Endometrium (tissue), 2 donors: ENCODE measurements around the gene SLC12A8.

Source experiments
- FAIRE-seq: peaks from 2 replicates; lab custom pipeline; 2012; peaks lifted over from hg19 to GRCh38; lab: Jason Lieb, UNC
- donor health status: control.
- donor health status: control.

The SLC12A8 gene

DNA sequence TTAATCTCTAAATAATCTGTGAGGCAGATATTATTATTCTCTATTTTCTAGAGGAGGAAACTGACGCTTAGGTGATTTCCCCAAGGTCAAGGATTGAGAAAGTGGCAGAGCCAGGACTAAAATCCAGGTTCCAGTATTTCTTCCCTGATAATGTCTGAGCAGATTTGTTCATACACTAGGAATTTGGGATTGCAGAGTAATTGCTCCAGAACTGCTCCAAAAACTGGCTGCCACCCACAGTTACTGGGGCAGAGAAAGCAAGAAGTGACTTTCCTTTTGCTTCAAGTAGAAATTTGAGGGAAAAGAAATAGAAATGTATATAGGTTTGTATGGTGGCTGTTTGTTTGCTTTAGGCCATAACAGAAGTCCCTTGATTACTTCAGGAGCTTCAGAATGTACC lies 60.6 kb downstream of the SLC12A8 start:
- FAIRE-seq, result no peak

- no peak for FAIRE-seq
Observed at GRCh38 chr3:125151442-125151817, 61.1 kb downstream of the SLC12A8 start.

- FAIRE-seq, result no peak
Observed at GRCh38 chr3:125150525-125151441, 61.8 kb downstream of the SLC12A8 start.

DNA sequence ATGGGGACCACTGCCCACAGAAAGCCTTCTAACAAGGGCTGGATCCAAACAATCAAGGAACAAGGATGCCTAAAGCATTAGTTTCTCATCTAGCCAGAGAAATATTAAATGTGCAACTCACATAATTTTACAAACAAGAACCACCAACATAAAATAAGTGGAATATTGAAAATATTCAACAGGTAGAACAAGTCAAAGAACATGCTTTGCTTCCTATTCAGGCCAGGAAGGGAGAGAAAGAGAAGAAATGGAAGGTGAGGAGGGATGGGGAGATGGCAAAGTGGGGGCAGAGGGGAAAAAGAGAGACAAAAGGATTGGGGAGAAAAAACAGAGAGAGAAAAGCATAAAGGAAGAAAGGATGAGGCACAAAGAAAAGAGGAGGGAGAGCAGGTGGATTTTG lies 63.1 kb downstream of the SLC12A8 start:
- FAIRE-seq, result no peak

DNA sequence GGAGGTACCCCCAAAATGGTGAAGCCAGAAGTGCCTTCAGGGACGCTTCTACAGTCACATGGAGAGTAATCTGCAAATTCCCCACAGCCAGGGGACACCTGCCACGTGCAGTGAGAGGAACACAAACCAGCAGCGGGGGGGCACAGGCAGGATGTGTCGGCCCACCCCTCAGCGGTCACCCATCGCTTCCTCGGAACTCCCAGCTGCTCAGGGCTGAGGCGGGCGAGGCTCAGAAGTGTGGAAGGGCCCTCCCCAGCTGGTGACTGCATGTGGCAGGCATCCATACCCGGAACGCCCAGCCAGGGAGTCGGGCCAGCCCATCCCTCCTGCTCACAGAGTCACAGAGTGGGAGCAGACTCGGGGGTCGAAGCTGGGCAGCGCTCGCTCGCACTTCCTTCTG lies 63.7 kb downstream of the SLC12A8 start:
- no peak for FAIRE-seq

DNA sequence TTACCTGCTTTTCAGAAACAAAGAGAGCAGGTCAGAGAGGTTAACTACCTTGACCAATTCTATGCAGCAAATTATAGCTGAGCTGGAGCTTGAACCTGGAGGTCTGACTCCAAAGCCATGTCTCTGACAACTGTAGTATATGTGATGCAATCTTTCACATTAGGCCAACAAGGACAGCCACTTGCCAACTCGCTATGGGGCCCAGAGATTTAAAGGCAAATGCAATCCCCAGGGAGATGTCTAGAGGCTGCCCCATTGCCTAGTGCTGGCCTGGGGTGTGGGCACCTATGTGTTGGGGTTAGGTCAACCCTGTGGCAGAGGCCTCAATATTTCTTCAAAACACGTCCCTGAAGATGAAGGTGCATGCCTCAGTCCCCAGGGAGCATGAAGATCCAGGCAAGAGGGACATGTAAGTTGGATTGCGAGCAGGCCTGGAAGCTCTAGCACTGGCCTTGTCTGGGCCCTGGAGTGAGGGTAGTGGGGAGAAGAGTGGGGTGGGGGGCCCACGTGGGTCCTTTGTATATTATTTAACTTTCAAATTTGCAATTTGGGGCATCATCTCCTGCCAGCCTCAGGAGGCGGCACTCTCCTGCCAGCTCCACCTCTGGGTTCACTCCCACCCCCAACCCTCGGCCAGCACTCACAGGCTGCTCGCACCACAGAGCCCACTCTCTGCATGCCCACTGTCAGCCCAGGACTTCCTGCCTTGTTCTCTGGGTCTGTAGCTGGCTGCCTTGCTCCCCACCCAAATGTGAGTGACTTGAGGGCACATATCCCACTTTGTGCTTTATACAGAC lies 64.3 kb downstream of the SLC12A8 start:
- no peak for FAIRE-seq

GRCh38 chr3:125147491-125147820 lies 65.1 kb downstream of the SLC12A8 start:
- FAIRE-seq, result no peak

GRCh38 chr3:125146626-125147490 lies 65.7 kb downstream of the SLC12A8 start:
- no peak for FAIRE-seq

GRCh38 chr3:125145751-125146475 lies 66.6 kb downstream of the SLC12A8 start:
- FAIRE-seq, result no peak

GRCh38 chr3:125144653-125145314 lies 67.8 kb downstream of the SLC12A8 start:
- no peak for FAIRE-seq

DNA sequence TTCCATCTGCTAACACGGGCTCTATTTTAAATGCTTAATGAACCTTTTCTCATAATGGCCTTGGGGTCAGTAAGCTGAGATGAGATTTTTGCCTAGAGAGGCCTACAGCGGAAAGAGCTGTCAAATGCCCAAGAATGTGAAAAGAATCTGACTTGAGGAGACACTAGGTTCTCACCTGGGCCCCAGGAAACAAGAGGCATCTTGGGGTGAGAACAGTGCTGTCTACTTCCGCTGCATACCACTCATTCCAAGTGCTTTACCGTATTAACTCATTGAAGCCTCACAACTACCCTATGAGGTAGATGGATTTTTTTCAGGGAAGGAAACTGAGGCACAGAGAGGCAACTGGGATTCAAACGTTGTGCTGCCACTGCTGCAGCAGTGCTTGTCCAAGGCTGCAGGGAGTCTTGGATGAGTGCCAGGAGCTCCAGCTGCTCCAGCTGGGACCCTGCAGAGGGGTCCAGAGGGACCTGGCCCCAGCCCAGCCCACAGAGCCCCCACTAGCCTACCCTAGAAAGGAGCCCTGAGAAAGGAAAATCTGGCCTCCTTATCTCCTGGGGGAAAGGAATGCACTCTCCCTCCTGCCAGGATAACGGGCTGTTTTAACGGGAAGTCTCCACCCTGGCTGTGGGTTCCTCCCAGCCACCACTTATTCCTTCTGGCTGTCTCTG lies 68.4 kb downstream of the SLC12A8 start:
- FAIRE-seq, result no peak

- FAIRE-seq, result no peak
Observed at GRCh38 chr3:125143538-125143937, 69.0 kb downstream of the SLC12A8 start.

DNA sequence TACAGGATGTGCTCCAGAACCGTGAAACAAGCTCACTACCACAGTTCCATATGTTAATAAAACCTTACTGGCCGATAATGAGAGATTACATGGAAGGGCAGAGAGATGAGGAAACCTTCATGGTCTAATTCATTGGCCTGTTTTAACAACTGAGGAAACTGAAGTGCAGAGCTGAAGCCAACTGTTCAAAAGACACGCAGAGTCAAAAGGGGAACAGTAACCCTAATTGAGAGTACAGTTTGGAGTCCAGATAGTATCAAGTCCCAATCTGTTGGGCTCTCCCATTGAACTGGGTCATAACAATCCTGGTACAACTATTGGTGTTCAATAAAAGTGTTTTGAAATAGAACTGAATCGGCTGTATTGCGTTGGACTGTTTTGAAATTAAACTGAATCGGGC lies 69.6 kb downstream of the SLC12A8 start:
- no peak for FAIRE-seq

DNA sequence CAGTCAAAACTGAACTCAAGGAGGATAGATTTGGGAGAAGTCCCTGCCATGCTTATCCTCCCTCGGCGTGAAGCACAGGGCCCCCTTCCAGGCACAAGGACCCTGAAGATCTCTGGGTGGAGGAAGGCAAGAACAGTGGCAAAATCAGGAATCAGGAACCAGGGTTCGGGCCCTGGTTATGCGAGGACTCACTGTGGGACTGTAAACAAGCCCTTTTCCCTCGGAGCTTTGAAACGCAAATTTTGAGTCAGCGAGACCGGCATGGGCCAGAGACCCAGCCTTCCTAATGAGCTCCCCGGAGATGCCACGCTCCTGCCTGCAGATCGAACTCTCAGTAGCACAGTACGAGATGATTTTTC lies 70.1 kb downstream of the SLC12A8 start:
- FAIRE-seq, result no peak

- no peak for FAIRE-seq
Observed at GRCh38 chr3:125141596-125142419, 70.7 kb downstream of the SLC12A8 start.

GRCh38 chr3:125140818-125141595 lies 71.5 kb downstream of the SLC12A8 start:
- FAIRE-seq, result no peak

GRCh38 chr3:125140011-125140817 lies 72.3 kb downstream of the SLC12A8 start:
- FAIRE-seq, result no peak

DNA sequence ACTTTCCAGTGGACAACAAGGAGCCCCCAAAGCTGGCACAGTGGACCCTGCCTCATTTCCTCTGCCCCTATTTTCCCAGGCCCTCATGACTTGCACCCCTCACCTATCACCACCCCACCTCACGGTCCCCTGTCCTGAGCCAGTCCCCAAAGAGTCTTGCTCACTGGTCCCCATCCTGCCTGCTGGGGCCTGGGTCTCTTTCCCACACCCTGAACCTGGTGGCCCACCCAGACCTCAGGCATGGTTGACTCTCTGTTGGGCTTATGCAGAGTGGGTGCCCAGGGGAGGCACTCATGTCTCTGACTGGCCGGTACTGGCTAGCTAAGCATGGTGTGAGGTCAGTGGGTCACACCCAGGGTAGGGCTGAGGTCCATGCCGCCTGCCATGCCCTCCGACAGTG lies 73.2 kb downstream of the SLC12A8 start:
- no peak for FAIRE-seq
